GM12892 (cell line): ENCODE measurements around the gene FGR.

Experiments
- POLR2A ChIP-seq: IDR thresholded peaks from 2 replicates; pipeline ENCODE4 v1.6.1; 2011; ENCODE audit warnings: low read depth, low read length, control low read depth
- POLR2AphosphoS5 ChIP-seq: IDR thresholded peaks from 2 replicates; pipeline ENCODE4 v1.6.1; 2011; ENCODE audit warnings: low read depth, low read length, control low read depth

DNA sequence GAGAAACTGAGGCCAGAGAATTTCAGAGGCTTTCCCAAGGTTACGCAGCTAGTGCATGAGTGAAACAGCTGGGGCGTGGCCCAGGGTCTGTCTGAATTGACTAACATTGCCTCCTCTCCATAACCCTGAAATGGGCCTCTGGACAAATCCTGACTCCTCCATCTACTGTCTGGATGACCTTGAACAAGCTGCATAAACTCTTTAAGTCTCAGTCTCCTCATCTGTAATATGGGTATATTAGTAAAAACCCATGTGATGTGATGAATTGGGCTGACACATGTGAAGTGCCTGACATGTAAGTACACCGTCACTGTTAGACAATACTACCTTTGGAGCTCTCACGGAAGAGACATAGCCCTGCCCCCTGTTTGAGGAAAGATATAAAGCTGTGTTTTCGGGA is 12.3 kb upstream of the FGR start:
- TF ChIP-seq POLR2A (no peak), POLR2AphosphoS5 (no peak)
